ENCODE data around the gene PDE1C.

The PDE1C gene

DNA sequence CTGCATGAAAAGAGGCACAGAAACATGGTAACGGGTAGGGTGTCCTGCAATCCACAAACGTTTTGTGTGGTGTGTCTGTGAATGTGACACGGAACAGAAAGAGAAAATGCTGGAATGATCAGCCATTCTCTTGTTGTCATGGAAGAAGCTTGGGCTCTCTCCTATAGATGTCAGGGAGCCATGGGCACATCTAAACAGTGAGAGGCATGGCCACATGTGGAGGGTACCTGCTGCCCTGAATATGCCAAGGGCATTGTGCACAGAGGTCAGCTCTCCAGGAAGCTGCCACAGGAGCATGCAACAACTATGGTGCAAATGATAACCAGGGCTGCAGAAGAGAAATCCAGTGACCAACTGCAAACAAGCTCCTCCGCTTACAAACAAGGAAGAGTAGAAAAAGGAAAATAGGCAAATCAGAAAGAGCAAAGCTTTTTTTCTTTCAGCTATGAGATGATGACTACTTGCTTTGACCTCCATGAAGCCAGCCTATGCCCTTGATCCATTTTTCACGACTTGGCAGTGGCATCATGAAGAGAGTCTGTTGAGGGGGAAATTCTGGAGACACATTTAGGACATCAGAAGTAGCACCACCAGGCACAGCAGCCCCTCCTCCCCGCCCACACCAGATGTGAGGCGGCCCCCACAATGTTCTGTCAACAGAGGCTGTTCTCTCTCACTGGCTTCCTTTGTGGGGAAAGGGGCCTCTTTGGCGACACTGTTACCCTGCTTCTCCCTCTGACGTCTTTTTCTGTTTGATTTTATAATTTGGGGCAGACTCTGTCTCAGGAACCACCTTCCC lies 4.8 kb upstream of the PDE1C start:
- H3K4me3 Mint-ChIP-seq, result no peak overlapping the region
- TF ChIP-seq, protein P1, sequence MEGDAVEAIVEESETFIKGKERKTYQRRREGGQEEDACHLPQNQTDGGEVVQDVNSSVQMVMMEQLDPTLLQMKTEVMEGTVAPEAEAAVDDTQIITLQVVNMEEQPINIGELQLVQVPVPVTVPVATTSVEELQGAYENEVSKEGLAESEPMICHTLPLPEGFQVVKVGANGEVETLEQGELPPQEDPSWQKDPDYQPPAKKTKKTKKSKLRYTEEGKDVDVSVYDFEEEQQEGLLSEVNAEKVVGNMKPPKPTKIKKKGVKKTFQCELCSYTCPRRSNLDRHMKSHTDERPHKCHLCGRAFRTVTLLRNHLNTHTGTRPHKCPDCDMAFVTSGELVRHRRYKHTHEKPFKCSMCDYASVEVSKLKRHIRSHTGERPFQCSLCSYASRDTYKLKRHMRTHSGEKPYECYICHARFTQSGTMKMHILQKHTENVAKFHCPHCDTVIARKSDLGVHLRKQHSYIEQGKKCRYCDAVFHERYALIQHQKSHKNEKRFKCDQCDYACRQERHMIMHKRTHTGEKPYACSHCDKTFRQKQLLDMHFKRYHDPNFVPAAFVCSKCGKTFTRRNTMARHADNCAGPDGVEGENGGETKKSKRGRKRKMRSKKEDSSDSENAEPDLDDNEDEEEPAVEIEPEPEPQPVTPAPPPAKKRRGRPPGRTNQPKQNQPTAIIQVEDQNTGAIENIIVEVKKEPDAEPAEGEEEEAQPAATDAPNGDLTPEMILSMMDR (IDR thresholded peaks at IDR 0.05; ENCODE audit: unreplicated experiment in 3 of 3), result no peak
- no peak overlapping the region for H3K27ac Mint-ChIP-seq
- peaks cover 6% of the 10 kb centered on the region for H3K4me1 Mint-ChIP-seq
- H3K36me3 Mint-ChIP-seq (ENCODE audit: low read depth), result no peaks in the 10 kb centered on the region
- peaks cover 6% of the 10 kb centered on the region for H3K9me3 Mint-ChIP-seq
- H3K27me3 Mint-ChIP-seq (ENCODE audit: low read depth), result peaks cover 53% of the 10 kb centered on the region

DNA sequence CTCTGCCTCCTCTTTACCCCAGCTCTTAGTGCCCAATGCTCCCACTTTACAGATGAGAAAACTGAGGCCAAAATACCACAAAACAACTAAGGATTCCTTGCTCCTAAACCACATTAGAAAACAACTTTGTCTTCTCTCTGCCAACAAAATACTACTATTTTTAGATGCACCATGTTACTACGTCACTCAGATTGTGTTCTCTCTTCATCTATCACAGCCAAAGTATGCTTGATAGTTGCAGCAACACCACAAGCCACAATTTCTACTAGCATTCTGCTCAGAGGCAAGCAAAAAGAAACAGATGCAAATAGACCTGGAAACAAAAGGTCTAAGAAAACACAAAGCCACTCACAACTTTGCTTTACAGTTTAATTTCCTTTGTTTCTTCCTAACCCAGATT lies 3.3 kb upstream of the PDE1C start:
- no peak overlapping the region for H3K27ac Mint-ChIP-seq
- no peaks in the 10 kb centered on the region for H3K36me3 Mint-ChIP-seq (ENCODE audit: low read depth)
- peaks cover 3% of the 10 kb centered on the region for H3K9me3 Mint-ChIP-seq
- peaks cover 13% of the 10 kb centered on the region for H3K4me1 Mint-ChIP-seq
- TF ChIP-seq, protein P1 (IDR thresholded peaks at IDR 0.05; ENCODE audit: unreplicated experiment in 3 of 3), result no peak
- peaks cover 67% of the 10 kb centered on the region for H3K27me3 Mint-ChIP-seq (ENCODE audit: low read depth)
- H3K4me3 Mint-ChIP-seq, result no peak overlapping the region

DNA sequence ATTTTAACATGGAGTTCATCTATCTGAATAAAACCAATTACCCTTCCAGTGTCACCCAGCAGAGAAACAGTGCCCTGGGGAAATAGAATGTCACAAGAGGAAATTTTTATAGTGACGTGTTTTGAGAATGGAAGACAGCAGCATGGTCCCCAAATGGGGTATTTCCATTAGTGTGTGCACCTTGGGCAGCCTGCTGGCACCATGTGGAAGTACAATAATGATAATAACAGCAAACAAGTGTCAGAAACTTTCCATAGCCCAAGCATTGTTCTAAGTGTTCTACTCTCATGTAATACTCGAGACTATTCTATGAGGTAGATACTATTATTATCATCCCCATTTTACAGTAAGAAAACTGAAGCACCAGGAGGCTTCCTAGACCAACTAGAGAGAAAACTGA lies 2.2 kb upstream of the PDE1C start:
- no peaks in the 10 kb centered on the region for H3K36me3 Mint-ChIP-seq (ENCODE audit: low read depth)

DNA sequence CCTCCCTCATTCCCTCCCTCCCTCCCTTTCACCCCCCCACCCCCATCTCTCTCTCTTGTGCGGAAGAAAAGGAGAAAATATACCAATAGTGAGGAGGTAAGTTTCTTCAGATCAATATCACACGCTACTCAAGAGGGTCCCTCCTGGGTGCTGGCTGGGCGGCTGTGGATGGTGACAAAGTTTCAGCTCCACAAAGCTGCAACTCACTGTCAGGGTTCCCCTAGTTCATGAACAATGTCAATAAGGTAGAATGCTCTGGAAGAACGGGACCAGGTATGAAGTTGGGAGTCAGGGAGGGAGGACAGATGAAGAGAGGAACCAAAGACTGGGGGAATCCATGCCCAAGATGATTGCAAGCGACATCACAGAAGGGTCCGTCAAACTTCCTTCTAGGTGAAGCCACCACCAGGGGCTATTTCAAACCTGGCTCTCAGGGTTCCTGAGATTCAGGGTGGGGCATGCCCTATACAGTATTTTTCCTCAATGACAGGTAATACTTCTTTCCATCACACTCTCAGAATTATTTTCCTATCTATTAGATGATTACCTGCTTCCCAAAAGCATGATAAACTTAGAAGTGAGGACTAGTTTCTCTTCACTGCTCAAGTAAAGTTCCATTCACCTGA lies 1.4 kb upstream of the PDE1C start:
- H3K4me1 Mint-ChIP-seq, result peaks cover 13% of the 10 kb centered on the region

More for the DNA sequence above, 2.2 kb upstream of the PDE1C start:
- TF ChIP-seq, protein P1 (IDR thresholded peaks at IDR 0.05; ENCODE audit: unreplicated experiment in 3 of 3), result peak in 2 of 3 experiments; percentile 8 to 29
- H3K9me3 Mint-ChIP-seq, result no peaks in the 10 kb centered on the region
- peaks cover 13% of the 10 kb centered on the region for H3K4me1 Mint-ChIP-seq
- H3K4me3 Mint-ChIP-seq, result peak overlapping the region in 1 of 3 experiments; percentile 79
- H3K27me3 Mint-ChIP-seq (ENCODE audit: low read depth), result peaks cover 79% of the 10 kb centered on the region
- H3K27ac Mint-ChIP-seq, result no peak overlapping the region

DNA sequence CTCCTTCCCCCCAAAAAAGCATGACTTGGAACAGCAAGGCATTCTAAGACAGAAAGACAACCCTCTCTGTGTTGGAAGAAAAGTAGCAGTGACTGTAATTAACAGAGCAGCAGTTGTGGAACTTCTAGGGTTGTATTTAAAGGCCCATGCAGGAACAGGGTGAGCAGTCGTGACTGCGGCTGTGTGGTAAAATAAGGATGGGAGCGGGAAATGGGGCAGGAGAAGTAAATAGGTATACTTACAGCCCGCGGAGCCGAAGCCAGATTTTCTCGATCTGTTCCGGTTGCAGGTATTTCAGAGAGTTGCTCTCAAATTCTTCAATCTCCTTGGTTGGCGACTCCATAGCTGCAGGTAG lies 179 bp downstream of the PDE1C start:
- H3K9me3 Mint-ChIP-seq, result no peaks in the 10 kb centered on the region
- TF ChIP-seq, protein P1 (IDR thresholded peaks at IDR 0.05; ENCODE audit: unreplicated experiment in 3 of 3), result no peak
- peak overlapping the region; percentile 82 to 93 (median 83) for H3K4me3 Mint-ChIP-seq
- peaks cover 13% of the 10 kb centered on the region for H3K4me1 Mint-ChIP-seq
- H3K27ac Mint-ChIP-seq, result peak overlapping the region in 1 of 3 experiments; percentile 41
- peaks cover 92% of the 10 kb centered on the region for H3K27me3 Mint-ChIP-seq (ENCODE audit: low read depth)
- H3K36me3 Mint-ChIP-seq (ENCODE audit: low read depth), result no peaks in the 10 kb centered on the region

More for the DNA sequence above, 1.4 kb upstream of the PDE1C start:
- Mint-ChIP-seq H3K27ac (no peak overlapping the region), H3K36me3 (ENCODE audit: low read depth) (no peaks in the 10 kb centered on the region), H3K27me3 (ENCODE audit: low read depth) (peaks cover 87% of the 10 kb centered on the region), H3K9me3 (no peaks in the 10 kb centered on the region), H3K4me3 (peak overlapping the region; percentile 73 to 93 (median 79))
- TF ChIP-seq, protein P1 (IDR thresholded peaks at IDR 0.05; ENCODE audit: unreplicated experiment in 3 of 3), result no peak

Data from nephron (organoid).